ENCODE measurements around the gene SZRD1.

DNA sequence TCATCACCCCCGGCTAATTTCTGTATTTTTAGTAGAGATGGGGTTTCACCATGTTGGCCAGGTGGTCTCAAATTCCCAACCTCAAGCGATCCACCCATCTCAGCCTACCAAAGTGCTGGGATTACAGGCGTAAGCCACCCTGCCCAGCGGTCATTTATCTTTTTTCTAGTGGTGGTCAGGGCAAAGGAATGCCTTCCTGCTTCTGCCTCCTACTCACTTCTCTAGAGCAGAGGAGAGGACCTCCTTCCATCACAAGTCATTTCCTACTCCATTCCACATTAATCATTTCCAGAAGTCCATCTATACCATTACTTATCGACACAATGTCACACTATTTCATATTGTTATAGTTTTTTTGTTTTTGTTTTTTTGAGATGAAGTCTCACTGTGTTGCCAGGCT, 28.1 kb upstream of the SZRD1 start:
- TF ChIP-seq, protein P1, sequence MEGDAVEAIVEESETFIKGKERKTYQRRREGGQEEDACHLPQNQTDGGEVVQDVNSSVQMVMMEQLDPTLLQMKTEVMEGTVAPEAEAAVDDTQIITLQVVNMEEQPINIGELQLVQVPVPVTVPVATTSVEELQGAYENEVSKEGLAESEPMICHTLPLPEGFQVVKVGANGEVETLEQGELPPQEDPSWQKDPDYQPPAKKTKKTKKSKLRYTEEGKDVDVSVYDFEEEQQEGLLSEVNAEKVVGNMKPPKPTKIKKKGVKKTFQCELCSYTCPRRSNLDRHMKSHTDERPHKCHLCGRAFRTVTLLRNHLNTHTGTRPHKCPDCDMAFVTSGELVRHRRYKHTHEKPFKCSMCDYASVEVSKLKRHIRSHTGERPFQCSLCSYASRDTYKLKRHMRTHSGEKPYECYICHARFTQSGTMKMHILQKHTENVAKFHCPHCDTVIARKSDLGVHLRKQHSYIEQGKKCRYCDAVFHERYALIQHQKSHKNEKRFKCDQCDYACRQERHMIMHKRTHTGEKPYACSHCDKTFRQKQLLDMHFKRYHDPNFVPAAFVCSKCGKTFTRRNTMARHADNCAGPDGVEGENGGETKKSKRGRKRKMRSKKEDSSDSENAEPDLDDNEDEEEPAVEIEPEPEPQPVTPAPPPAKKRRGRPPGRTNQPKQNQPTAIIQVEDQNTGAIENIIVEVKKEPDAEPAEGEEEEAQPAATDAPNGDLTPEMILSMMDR (conservative IDR thresholded peaks at IDR 0.05) = no peak
- no peak for TF ChIP-seq EZH2 (IDR thresholded peaks at IDR 0.05; ENCODE audit: low read depth)
